HepG2 (cell line): ENCODE measurements around the gene FAM43B. TPM values are rescaled to one million over a fixed set of nuclear protein-coding genes. Genes with fewer than 3 reads are reported as not detected.

Experiments
- ATAC-seq: fragments of 200-7000 bp; cut with Tn5 transposase; 3 replicates; pipeline ENCODE4 v1.9.1; 2020; ENCODE audit warnings: mild to moderate bottlenecking, moderate library complexity
- BruUV-seq: library from RNA; stranded (reverse); fragments of 400-500 nt; replicated peaks from 2 replicates; lab custom pipeline; 2021; lab: Mats Ljungman, UMichigan
- CTCF ChIA-PET: fragments of 300-600 bp; formaldehyde crosslinking; extraction: SDS; loops from one replicate; lab custom pipeline; 2021; ENCODE audit warnings: low total read pairs, inconsistent platforms, low intra/inter-chr PET ratio; lab: Yijun Ruan, JAX
- POLR2A ChIA-PET: fragments of 350-600 bp; sonication (Branson Sonifier 250); formaldehyde crosslinking; loops from one replicate; lab custom pipeline; 2020; ENCODE audit warnings: antibody characterized with exemption, inconsistent platforms; lab: Yijun Ruan, JAX
- DNase-seq: peaks from one replicate; pipeline ENCODE4 v3.0.0-alpha.2; 2015; ENCODE audit warnings: low spot score
- FAIRE-seq: peaks from 3 replicates; lab custom pipeline; 2011; peaks lifted over from hg19 to GRCh38; lab: Jason Lieb, UNC
- H2AFZ ChIP-seq: one replicate; pipeline ENCODE4 v1.6.1; 2011; ENCODE audit warnings: low read length, inconsistent platforms
- H3K27ac ChIP-seq: fragments of 300-600 bp; 3 replicates; pipeline ENCODE4 v1.8.0; 2011; ENCODE audit warnings: mixed run types, mild to moderate bottlenecking, mixed read lengths, low read length, inconsistent platforms; ENCODE audit not compliant: insufficient read depth; ENCODE audit errors: extremely low read length
- H3K27me3 ChIP-seq, 2 experiments: fragments of 200-600 bp in 1 of 2; 2 replicates in 1 of 2; 3 replicates in 1 of 2; pipeline versions ENCODE4 v1.6.0 to v1.8.0; 2011; ENCODE audit warnings: low read length in 2 of 2, mild to moderate bottlenecking in 2 of 2, moderate library complexity in 2 of 2, inconsistent platforms in 1 of 2; ENCODE audit not compliant: insufficient read depth in 2 of 2, control insufficient read depth in 1 of 2
- H3K36me3 ChIP-seq, 2 experiments: fragments of 200-600 bp in 1 of 2; replicated peaks in 1 of 2; 2 replicates in 1 of 2; 3 replicates in 1 of 2; pipeline versions ENCODE4 v1.5.1 to v1.8.0; 2011; ENCODE audit warnings: low read length in 2 of 2, inconsistent platforms in 1 of 2; ENCODE audit not compliant: insufficient read depth in 2 of 2, control insufficient read depth in 1 of 2
- H3K4me1 ChIP-seq: 2 replicates; pipeline ENCODE4 v1.5.1; 2012; ENCODE audit warnings: low read length, inconsistent platforms; ENCODE audit not compliant: insufficient read depth
- H3K4me2 ChIP-seq: 2 replicates; pipeline ENCODE4 v1.6.0; 2011; ENCODE audit warnings: low read depth, low read length, inconsistent platforms
- H3K4me3 ChIP-seq, 3 experiments: fragments of 200-600 bp in 1 of 3; sonication (generic), shearing (Covaris generic) in 1 of 3; replicated peaks in 1 of 3; 2 replicates each; pipeline ENCODE4 v1.5.1; 2011 to 2016; ENCODE audit warnings: low read length in 3 of 3, inconsistent platforms in 2 of 3, low read depth in 2 of 3, mild to moderate bottlenecking in 2 of 3, control low read depth in 1 of 3, mixed read lengths in 1 of 3; ENCODE audit not compliant: insufficient read depth in 1 of 3
- H3K79me2 ChIP-seq: one replicate; pipeline ENCODE4 v1.6.1; 2011; ENCODE audit warnings: low read length, inconsistent platforms; ENCODE audit not compliant: insufficient read depth
- H3K9ac ChIP-seq: 2 replicates; pipeline ENCODE4 v1.6.0; 2011; ENCODE audit warnings: mild to moderate bottlenecking, low read depth, low read length, inconsistent platforms; ENCODE audit not compliant: insufficient read depth
- H3K9me3 ChIP-seq: 2 replicates; pipeline ENCODE4 v1.5.1; 2012; ENCODE audit warnings: mild to moderate bottlenecking, low read length
- H4K20me1 ChIP-seq: 2 replicates; pipeline ENCODE4 v1.6.0; 2011; ENCODE audit warnings: inconsistent platforms, mild to moderate bottlenecking, low read length, moderate library complexity; ENCODE audit not compliant: insufficient read depth
- AGO2 ChIP-seq: fragments of 200-400 bp; formaldehyde crosslinking; optimal IDR thresholded peaks from 2 replicates; pipeline ENCODE3; 2017; ENCODE audit warnings: mild to moderate bottlenecking, low read depth, low read length, moderate library complexity
- ATF7-NPFF ChIP-seq: sonication (generic); formaldehyde crosslinking; IDR thresholded peaks from 2 replicates; pipeline ENCODE4 v1.8.1; 2023; ENCODE audit warnings: mild to moderate bottlenecking, low read depth, missing genetic modification reagents, moderate library complexity
- BATF2 ChIP-seq: sonication (generic); formaldehyde crosslinking; IDR thresholded peaks from 2 replicates; pipeline ENCODE4 v1.8.0; 2022; ENCODE audit warnings: mild to moderate bottlenecking, missing genetic modification reagents, moderate library complexity
- HOXA3 ChIP-seq: sonication (generic); formaldehyde crosslinking; IDR thresholded peaks from 2 replicates; pipeline ENCODE4 v1.5.0; 2020; ENCODE audit warnings: missing genetic modification reagents
- PAWR ChIP-seq: sonication (generic); formaldehyde crosslinking; IDR thresholded peaks from 2 replicates; pipeline ENCODE4 v1.4.0; 2020; ENCODE audit warnings: missing genetic modification reagents, mild to moderate bottlenecking, borderline replicate concordance
- PAX8 ChIP-seq: sonication (generic); formaldehyde crosslinking; IDR thresholded peaks from 2 replicates; pipeline ENCODE4 v1.8.0; 2022; ENCODE audit warnings: mild to moderate bottlenecking, missing genetic modification reagents, borderline replicate concordance
- SALL1 ChIP-seq: sonication (generic); formaldehyde crosslinking; IDR thresholded peaks from 2 replicates; pipeline ENCODE4 v1.8.0; 2022; ENCODE audit warnings: mild to moderate bottlenecking, missing genetic modification reagents
- SMARCE1 ChIP-seq: fragments of 450-650 bp; IDR thresholded peaks from 2 replicates; pipeline ENCODE4 v1.6.1; 2017; ENCODE audit warnings: borderline replicate concordance
- UBTF ChIP-seq: sonication (generic); formaldehyde crosslinking; IDR thresholded peaks from 2 replicates; pipeline ENCODE4 v1.4.0; 2020; ENCODE audit warnings: mild to moderate bottlenecking, missing genetic modification reagents
- YEATS2 ChIP-seq: sonication (generic); formaldehyde crosslinking; IDR thresholded peaks from 2 replicates; pipeline ENCODE4 v1.4.0; 2020; ENCODE audit warnings: missing genetic modification reagents, borderline replicate concordance
- ZBTB7B ChIP-seq: sonication (generic); formaldehyde crosslinking; IDR thresholded peaks from 2 replicates; pipeline ENCODE4 v1.4.0; 2020; ENCODE audit warnings: missing genetic modification reagents
- ZNF619 ChIP-seq: sonication (generic); formaldehyde crosslinking; IDR thresholded peaks from 2 replicates; pipeline ENCODE4 v1.4.0; 2020; ENCODE audit warnings: mild to moderate bottlenecking, missing genetic modification reagents
- ZNF724P ChIP-seq: sonication (generic); formaldehyde crosslinking; IDR thresholded peaks from 2 replicates; pipeline ENCODE4 v1.8.0; 2022; ENCODE audit warnings: missing genetic modification reagents, borderline replicate concordance
- WGBS: methylation state at CpG from one replicate; pipeline ENCODE4 v1.1.6; 2017; ENCODE audit warnings: low lambda C conversion rate; 5-methylcytosine and 5-hydroxymethylcytosine counted together
- in situ Hi-C: cut with HindIII; loops from 2 replicates; pipeline ENCODE4 v1.10.0; 2017; ENCODE audit warnings: low pct_unique_long_range_greater_than_20kb; ENCODE audit not compliant: extremely low pct_ligation_motif_present
- intact Hi-C: fragments of 100-400 bp; cut with micrococcal nuclease; formaldehyde crosslinking; loops from one replicate; pipeline ENCODE4 v1.10.0; 2022; ENCODE audit not compliant: unreplicated experiment
- polyA plus RNA-seq, 8 experiments: library from polyadenylated mRNA; depleted of rRNA in 3 of 8; stranded (reverse) in 7 of 8; unstranded in 1 of 8; fragments of >200 nt; fragmentation: Illumina TruSeq in 4 of 8; extraction: Trizol in 4 of 8; gene quantifications; 2 replicates each; pipeline versions ENCODE4 v1.2.1 to v1.2.3, GENCODE V29; 2011 to 2016; ENCODE audit warnings: low read depth in 4 of 8, missing spikeins in 1 of 8, mixed read lengths in 1 of 8; ENCODE audit not compliant: insufficient read depth in 1 of 8
- total RNA-seq, 5 experiments: library from RNA; depleted of rRNA; stranded (reverse); fragments of >200 nt; fragmentation: Illumina TruSeq; extraction: Trizol; gene quantifications; 2 replicates each; pipeline ENCODE4 v1.2.3, GENCODE V29; 2016; ENCODE audit warnings: low read depth in 1 of 5

Gene FAM43B
- total and polyA plus RNA-seq, 2 of the 13 experiments (the other 11 are each of a cell fraction or from before 2014, with no cell fraction given) = 0.63 to 3.7 TPM

GRCh38 chr1:20594746-20595145 is 42.4 kb downstream of the FAM43B start:
- DNase-seq (no peak), FAIRE-seq (no peak)
- Histone ChIP-seq H3K4me1 (peaks cover 13% of the 10 kb centered on the region), H3K36me3 (no peaks in the 10 kb centered on the region), H3K4me3 (no peak overlapping the region), H3K27me3 (peaks cover under 1 to 1% of the 10 kb centered on the region in 2 experiments; a peak in 1 of 5 replicates), H3K4me2 (no peak overlapping the region), H2AFZ (no peak overlapping the region), H3K79me2 (no peaks in the 10 kb centered on the region), H4K20me1 (no peaks in the 10 kb centered on the region)
- POLR2A ChIA-PET = no interaction called here
- WGBS = 92% methylated on average over 10 of the region's 14 CpGs
- no TSS peak for BruUV-seq
- TF ChIP-seq BATF2 (CRISPR knock-in tag) (no peak), UBTF (no peak), ZBTB7B (CRISPR knock-in tag) (no peak), SALL1 (CRISPR knock-in tag) (no peak), ZNF619 (CRISPR knock-in tag) (no peak), AGO2 (no peak), PAWR (CRISPR knock-in tag) (no peak), YEATS2 (CRISPR knock-in tag) (no peak), PAX8 (CRISPR knock-in tag) (no peak), ZNF724P (CRISPR knock-in tag) (no peak), ATF7-NPFF (CRISPR knock-in tag) (no peak), SMARCE1 (no peak), HOXA3 (CRISPR knock-in tag) (no peak)
- TF ChIP-seq, all 625 proteins: peak for 0
- intact Hi-C loops (no loop called here), in situ Hi-C loops (no loop called here)
- no peak for ATAC-seq
- CTCF ChIA-PET = no interaction called here
- Histone ChIP-seq H3K9me3 (no peaks in the 10 kb centered on the region), H3K9ac (no peak overlapping the region), H3K27ac (no peak overlapping the region)
